Adipocyte (in vitro differentiated cells): ENCODE measurements around the gene DNAJC3.
"Not testable (repeated sequence)": the region's sequence is repeated elsewhere in the genome, so short reads cannot be mapped to it uniquely, and the experiment has no call there.

Source experiments
- DNase-seq: peaks from one replicate; pipeline ENCODE4 v3.0.0-alpha.2; 2015; ENCODE audit warnings: low read depth
- H3K27me3 ChIP-seq: replicated peaks from 2 replicates; pipeline ENCODE4 v1.7.0; 2013; ENCODE audit warnings: mild to moderate bottlenecking, low read length, moderate library complexity; ENCODE audit not compliant: control insufficient read depth, insufficient read depth
- H3K36me3 ChIP-seq: 2 replicates; pipeline ENCODE4 v1.7.0; 2013; ENCODE audit warnings: low read length, mild to moderate bottlenecking, moderate library complexity; ENCODE audit not compliant: control insufficient read depth, insufficient read depth, severe bottlenecking
- H3K4me1 ChIP-seq: 2 replicates; pipeline ENCODE4 v1.7.0; 2013; ENCODE audit warnings: mild to moderate bottlenecking, low read length, moderate library complexity; ENCODE audit not compliant: control insufficient read depth, insufficient read depth
- H3K4me3 ChIP-seq: 2 replicates; pipeline ENCODE4 v1.7.0; 2013; ENCODE audit warnings: mild to moderate bottlenecking, low read length, moderate library complexity
- H3K9ac ChIP-seq: 2 replicates; pipeline ENCODE4 v1.7.0; 2013; ENCODE audit warnings: mild to moderate bottlenecking, low read length, moderate library complexity
- H3K9me3 ChIP-seq: 2 replicates; pipeline ENCODE4 v1.7.0; 2013; ENCODE audit warnings: mild to moderate bottlenecking, low read length, moderate library complexity; ENCODE audit not compliant: control insufficient read depth

DNAJC3 gene

DNA sequence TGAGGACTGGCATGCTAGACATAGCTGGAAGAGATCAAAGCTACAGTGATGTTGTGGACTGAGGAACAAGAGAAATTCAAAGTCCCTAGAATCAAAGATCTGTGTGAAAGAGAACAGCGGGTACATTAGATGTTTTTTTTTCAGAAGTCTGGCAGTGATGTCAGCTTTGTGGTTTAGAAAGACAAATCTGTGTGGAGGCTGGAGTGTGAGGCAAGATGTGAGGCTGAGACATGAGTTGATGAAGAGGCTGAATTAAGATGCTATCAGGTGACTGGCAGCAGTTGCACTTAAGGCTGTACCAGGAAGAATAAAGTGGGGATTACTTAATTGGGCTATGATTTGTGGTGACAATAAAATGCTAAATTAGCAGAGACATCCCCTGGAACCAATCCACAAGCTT is 46.5 kb downstream of the DNAJC3 start:
- DNase-seq, result no peak
- Histone ChIP-seq H3K9ac (no peak overlapping the region), H3K27me3 (no peaks in the 10 kb centered on the region), H3K36me3 (peaks cover 11% of the 10 kb centered on the region), H3K4me1 (peaks cover 5% of the 10 kb centered on the region), H3K4me3 (no peak overlapping the region), H3K9me3 (no peaks in the 10 kb centered on the region)

DNA sequence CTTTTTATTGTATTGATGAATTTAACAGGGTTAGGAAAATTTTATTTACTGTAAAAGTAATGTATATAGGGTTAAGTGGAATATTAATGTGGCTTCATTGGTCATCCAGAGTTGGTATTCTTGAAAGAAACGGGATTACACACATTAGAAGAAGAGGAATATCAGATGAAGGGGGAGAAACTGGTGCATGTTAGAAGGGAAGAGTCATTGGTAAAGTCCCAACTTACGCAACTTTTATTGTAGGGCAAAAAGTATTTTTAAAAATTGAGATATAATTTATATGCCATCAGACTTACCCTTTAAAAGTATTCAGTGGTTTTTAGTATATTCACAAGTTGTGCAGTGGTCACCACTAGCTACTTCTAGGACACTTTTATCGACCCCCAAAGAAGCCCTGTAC is 47.3 kb downstream of the DNAJC3 start:
- no peak overlapping the region for H3K9ac ChIP-seq
- H3K9me3 ChIP-seq, result no peaks in the 10 kb centered on the region
- no peak overlapping the region for H3K4me3 ChIP-seq
- peaks cover 8% of the 10 kb centered on the region for H3K36me3 ChIP-seq
- H3K4me1 ChIP-seq, result peaks cover 5% of the 10 kb centered on the region
- H3K27me3 ChIP-seq, result no peaks in the 10 kb centered on the region
- DNase-seq, result no peak

DNA sequence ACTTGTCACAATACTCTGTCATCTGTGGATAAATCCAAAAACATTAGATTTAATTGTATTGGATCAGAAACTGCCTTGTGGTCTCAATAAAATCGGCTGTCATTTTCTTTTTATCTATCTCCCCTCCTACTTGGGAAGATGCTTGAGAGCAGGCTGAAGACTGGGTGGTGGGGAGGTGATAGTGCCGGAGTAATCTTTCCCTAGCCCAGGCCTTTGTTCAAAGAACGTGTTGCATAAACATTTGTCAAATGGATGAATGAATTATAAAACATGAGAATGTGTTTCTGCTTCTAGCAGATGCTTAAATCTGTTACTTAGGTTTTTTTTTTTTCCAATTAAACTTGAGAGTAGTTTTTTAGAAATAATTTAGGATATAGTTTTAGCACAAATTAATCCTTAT is 49.9 kb downstream of the DNAJC3 start:
- Histone ChIP-seq H3K9me3 (peaks cover 4% of the 10 kb centered on the region), H3K36me3 (peaks cover 9% of the 10 kb centered on the region), H3K27me3 (no peaks in the 10 kb centered on the region), H3K4me3 (no peak overlapping the region), H3K4me1 (peaks cover 5% of the 10 kb centered on the region), H3K9ac (no peak overlapping the region)
- DNase-seq, result no peak

DNA sequence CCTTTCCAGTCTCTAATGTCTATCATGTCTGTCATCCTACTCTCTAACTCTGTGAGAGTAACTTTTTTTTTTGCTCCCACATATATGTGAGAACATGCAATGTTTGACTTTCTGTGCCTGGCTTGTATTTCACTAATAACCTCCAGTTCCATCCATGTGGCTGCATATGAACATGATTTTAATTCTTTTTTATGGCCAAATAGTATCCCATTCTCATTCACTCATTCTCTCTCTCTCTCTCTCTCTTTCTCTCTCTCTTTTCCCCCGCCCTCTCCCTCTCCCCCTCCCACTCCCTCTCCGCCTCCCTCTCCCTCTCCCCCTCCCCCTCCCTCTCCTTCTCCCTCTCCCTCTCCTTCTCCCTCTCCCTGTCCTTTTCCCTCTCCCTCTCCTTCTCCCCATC is 52.0 kb downstream of the DNAJC3 start:
- H3K27me3 ChIP-seq, result no peaks in the 10 kb centered on the region
- H3K9me3 ChIP-seq, result peaks cover 6% of the 10 kb centered on the region
- no peak overlapping the region for H3K9ac ChIP-seq
- peaks cover 5% of the 10 kb centered on the region for H3K4me1 ChIP-seq
- no peak overlapping the region for H3K4me3 ChIP-seq
- peaks cover 14% of the 10 kb centered on the region for H3K36me3 ChIP-seq
- no peak for DNase-seq

DNA sequence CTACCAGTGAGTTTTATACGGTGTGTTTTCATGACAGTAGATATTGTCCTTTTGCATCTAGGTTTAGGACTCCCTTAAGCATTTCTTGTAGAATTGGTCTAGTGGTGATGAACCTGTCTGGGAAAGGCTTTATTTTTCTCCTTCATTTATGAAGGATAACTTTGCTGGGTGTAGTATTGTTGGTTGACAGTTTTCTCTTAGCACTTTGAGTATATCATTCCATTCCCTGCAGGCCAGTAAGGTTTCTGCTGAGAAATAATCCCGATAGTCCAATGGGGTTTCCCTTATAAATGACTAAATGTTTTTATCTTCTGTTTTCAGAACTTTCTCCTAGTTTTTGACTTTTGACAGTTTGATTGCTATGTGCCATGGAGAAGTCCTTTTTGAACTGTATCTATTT is 57.2 kb downstream of the DNAJC3 start:
- DNase-seq, result no peak
- Histone ChIP-seq H3K4me3 (no peak overlapping the region), H3K4me1 (no peaks in the 10 kb centered on the region), H3K27me3 (no peaks in the 10 kb centered on the region), H3K9me3 (peaks cover 12% of the 10 kb centered on the region), H3K36me3 (peaks cover 10% of the 10 kb centered on the region), H3K9ac (no peak overlapping the region)

DNA sequence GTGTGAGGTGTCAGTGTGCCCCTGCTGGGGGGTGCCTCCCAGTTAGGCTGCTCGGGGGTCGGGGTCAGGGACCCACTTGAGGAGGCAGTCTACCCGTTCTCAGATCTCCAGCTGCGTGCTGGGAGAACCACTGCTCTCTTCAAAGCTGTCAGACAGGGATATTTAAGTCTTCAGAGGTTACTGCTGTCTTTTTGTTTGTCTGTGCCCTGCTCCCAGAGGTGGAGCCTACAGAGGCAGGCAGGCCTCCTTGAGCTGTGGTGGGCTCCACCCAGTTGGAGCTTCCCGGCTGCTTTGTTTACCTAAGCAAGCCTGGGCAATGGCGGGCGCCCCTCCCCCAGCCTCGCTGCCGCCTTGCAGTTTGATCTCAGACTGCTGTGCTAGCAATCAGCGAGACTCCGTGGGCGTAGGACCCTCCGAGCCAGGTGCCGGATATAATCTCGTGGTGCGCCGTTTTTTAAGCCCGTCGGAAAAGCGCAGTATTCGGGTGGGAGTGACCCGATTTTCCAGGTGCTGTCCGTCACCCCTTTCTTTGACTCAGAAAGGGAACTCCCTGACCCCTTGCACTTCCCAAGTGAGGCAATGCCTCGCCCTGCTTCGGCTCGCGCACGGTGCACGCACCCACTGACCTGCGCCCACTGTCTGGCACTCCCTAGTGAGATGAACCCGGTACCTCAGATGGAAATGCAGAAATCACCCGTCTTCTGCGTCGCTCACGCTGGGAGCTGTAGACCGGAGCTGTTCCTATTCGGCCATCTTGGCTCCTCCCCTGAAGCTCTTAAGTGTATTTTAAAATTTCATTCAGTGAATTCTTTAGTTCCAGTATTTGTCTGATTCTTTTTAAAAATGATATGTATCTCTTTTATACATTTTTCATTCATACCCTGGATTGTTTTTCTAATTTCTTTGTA is 63.4 kb downstream of the DNAJC3 start:
- not testable (repeated sequence) for H3K27me3 ChIP-seq, DNase-seq, H3K36me3 ChIP-seq, H3K4me1 ChIP-seq, H3K9me3 ChIP-seq, H3K4me3 ChIP-seq, H3K9ac ChIP-seq

DNA sequence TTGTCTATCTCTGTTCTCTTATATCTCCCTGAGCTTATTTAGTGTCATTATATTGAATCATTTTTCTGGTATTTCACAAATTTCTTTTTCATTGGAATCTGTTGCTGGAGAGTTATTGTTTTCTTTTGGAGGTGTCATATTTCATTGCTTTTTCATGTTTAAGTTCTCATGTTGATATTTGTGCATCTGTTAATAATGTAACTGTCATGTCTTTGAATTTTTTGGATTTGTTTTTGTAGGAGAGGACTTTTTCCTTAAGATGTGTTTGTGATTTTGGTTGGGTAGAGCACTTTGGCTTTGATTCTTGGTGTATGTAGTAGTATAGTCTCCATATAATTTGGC is 64.0 kb downstream of the DNAJC3 start:
- H3K4me3 ChIP-seq, result no peak overlapping the region
- H3K27me3 ChIP-seq, result no peaks in the 10 kb centered on the region
- peaks cover 4% of the 10 kb centered on the region for H3K4me1 ChIP-seq
- no peak for DNase-seq
- no peak overlapping the region for H3K9ac ChIP-seq
- no peaks in the 10 kb centered on the region for H3K9me3 ChIP-seq
- H3K36me3 ChIP-seq, result no peaks in the 10 kb centered on the region

DNA sequence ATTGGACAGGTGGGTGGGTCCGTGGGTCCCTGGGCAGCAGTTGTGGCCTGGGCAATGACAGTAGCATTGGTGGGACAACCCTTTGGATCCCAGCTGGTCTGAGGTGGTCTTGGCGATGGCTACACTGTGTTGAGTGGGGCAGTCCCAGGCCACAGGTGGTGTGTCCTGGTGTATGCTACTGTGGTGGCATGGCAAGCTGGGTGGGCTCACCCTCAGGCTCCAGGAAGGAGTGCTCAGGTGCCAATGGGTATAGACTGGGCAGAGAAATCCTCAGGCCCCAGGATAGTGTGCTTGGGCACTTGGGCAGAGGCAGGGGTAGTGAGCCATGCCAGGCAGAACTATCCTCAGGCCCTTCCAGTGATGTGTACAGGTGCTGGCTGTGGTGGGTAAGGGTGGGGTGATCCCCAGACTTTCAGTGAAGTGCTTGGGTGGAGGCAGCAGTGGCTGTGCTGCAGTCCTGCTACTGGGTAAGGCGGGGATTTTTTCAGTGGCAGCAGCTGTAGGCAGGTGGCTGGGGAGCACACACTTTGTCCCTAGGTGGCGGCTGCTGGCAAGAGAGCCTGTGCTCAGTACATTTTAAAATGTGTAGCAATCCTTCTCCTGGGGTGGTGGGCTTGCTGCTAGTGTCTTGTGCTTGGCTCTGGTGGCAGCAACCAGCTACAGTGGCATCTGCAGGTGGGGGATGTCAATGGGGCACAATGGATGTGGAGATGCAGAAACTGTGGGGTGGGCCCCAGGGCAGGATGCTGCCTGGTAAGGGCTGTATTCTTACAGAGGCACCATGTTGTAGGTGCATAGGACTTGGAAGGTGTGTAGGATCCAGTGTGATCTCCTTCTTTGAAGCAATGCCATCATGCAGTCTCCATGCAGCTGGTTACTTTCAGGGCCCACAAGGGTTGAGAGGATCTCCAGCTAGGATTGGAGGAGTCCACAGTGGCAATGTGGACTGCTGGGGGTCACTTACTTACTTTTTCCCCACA is 64.9 kb downstream of the DNAJC3 start:
- Histone ChIP-seq H3K36me3 (no peaks in the 10 kb centered on the region), H3K27me3 (no peaks in the 10 kb centered on the region), H3K9me3 (no peaks in the 10 kb centered on the region), H3K4me1 (peaks cover 4% of the 10 kb centered on the region), H3K4me3 (no peak overlapping the region), H3K9ac (no peak overlapping the region)
- no peak for DNase-seq

DNA sequence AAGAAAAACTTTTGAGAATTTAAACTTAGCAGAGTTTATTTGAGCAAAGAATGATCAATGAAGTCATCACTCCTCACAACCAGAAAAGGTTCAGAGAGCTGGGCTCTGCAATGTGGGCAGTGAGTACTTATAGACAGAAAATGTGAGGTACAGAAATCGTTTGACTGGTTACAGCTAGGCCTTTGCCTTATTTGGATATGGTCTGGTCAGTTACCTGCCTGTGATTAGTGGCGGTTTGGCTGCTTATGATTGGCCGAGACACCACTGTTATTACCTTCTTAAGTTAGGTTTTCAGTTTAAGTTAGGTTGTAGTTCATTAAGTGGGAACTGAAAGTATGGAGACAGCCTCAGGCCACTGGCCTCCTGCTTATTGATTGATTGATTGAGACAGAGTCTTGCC is 66.3 kb downstream of the DNAJC3 start:
- Histone ChIP-seq H3K9ac (no peak overlapping the region), H3K4me3 (no peak overlapping the region), H3K4me1 (peaks cover 4% of the 10 kb centered on the region), H3K9me3 (no peaks in the 10 kb centered on the region), H3K27me3 (no peaks in the 10 kb centered on the region), H3K36me3 (no peaks in the 10 kb centered on the region)
- DNase-seq, result no peak

DNA sequence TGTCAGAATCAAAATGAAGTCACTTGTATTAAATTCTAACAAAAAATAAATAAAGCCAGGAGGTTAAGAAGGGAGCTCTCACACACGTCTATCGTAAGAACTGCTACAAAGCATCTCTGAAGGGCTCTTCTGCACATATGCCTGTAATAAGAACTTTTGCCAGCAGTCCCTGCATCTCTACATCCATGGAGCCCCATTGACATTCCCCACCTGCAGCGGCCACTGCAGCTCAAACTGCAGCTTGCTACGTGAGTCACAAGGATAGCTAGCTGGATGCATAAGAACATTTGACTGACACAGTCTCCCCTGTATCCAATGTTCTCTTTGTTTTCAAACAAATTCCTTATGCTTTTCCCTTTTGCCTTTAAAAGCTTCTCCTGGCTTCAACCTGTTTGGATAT is 68.3 kb downstream of the DNAJC3 start:
- Histone ChIP-seq H3K27me3 (no peaks in the 10 kb centered on the region), H3K36me3 (no peaks in the 10 kb centered on the region), H3K9ac (no peak overlapping the region), H3K9me3 (no peaks in the 10 kb centered on the region), H3K4me3 (no peak overlapping the region), H3K4me1 (peaks cover 4% of the 10 kb centered on the region)
- DNase-seq, result no peak

DNA sequence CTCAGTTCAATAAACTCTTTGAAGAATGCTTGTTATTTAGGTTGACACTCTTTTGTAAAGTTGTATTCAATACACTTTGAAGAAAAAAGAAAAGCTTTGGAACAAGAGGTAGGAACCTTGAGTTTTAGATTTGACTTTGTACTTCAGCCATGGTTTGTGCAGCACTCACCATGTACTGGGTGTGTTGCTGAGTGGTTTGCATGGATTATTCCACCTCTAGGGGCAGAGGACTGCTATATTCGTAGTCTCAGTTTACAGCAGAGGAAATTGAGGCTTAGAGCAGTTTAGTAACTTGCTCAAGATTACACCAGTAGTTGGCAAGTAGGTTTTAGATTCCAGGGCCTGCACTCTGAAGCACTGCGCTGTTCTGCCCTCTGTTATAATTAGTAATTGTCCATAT is 68.8 kb downstream of the DNAJC3 start:
- peak; percentile 9 for DNase-seq
- Histone ChIP-seq H3K4me1 (peaks cover 4% of the 10 kb centered on the region), H3K36me3 (no peaks in the 10 kb centered on the region), H3K9me3 (no peaks in the 10 kb centered on the region), H3K4me3 (no peak overlapping the region), H3K9ac (no peak overlapping the region), H3K27me3 (no peaks in the 10 kb centered on the region)
